Stimulated activated CD4-positive, alpha-beta T cell treated with anti-CD3 and anti-CD28 coated beads, Interleukin-15, amount 100 ng/mL, for 24 hours (primary cell): ENCODE data around the gene LIPE.
"Not testable (repeated sequence)": the region's sequence is repeated elsewhere in the genome, so short reads cannot be mapped to it uniquely, and the experiment has no call there.

Source experiments
- DNase-seq: peaks from one replicate; pipeline ENCODE4 v3.0.0-alpha.2; 2020

The LIPE gene

GRCh38 chr19:42427313-42427712 is at the start of gene LIPE:
LIPE (minus strand) TSS chr19:42427388; CDS start chr19:42427149, 239 bp downstream.
- DNase-seq: no peak

GRCh38 chr19:42475366-42475765 is 48.2 kb upstream of the LIPE start:
- no peak for DNase-seq

- no peak for DNase-seq
Measured at GRCh38 chr19:42474743-42475142, 47.6 kb upstream of the LIPE start.

- no peak for DNase-seq
Measured at GRCh38 chr19:42473686-42474085, 46.5 kb upstream of the LIPE start.

- no peak for DNase-seq
Measured at GRCh38 chr19:42472402-42473147, 45.4 kb upstream of the LIPE start.

GRCh38 chr19:42471554-42472249 is 44.5 kb upstream of the LIPE start:
- DNase-seq: no peak

GRCh38 chr19:42469311-42470235 is 42.4 kb upstream of the LIPE start:
- peak; percentile 6 for DNase-seq

GRCh38 chr19:42468273-42468796 is 41.1 kb upstream of the LIPE start:
- no peak for DNase-seq

- DNase-seq: no peak
Measured at GRCh38 chr19:42467183-42467760, 40.1 kb upstream of the LIPE start.

- no peak for DNase-seq
Measured at GRCh38 chr19:42466521-42467182, 39.5 kb upstream of the LIPE start.

- DNase-seq: no peak
Measured at GRCh38 chr19:42465827-42466280, 38.7 kb upstream of the LIPE start.

GRCh38 chr19:42461700-42462324 is 34.6 kb upstream of the LIPE start:
- no peak for DNase-seq

GRCh38 chr19:42461231-42461630 is 34.0 kb upstream of the LIPE start:
- not testable (repeated sequence) for DNase-seq

GRCh38 chr19:42459926-42460325 is 32.7 kb upstream of the LIPE start:
- no peak for DNase-seq

- DNase-seq: no peak
Measured at GRCh38 chr19:42455621-42456081, 28.5 kb upstream of the LIPE start.

GRCh38 chr19:42455086-42455485 is 27.9 kb upstream of the LIPE start:
- no peak for DNase-seq

- no peak for DNase-seq
Measured at GRCh38 chr19:42452590-42452989, 25.4 kb upstream of the LIPE start.

GRCh38 chr19:42450314-42450934 is 23.2 kb upstream of the LIPE start:
- DNase-seq: peak; percentile 80

- not testable (repeated sequence) for DNase-seq
Measured at GRCh38 chr19:42448306-42448705, 21.1 kb upstream of the LIPE start.

GRCh38 chr19:42445948-42446347 is 18.8 kb upstream of the LIPE start:
- no peak for DNase-seq

GRCh38 chr19:42443944-42444398 is 16.8 kb upstream of the LIPE start:
- no peak for DNase-seq
